HepG2 (cell line): ENCODE data around the gene SGK1. TPM values are rescaled to one million over a fixed set of nuclear protein-coding genes. Genes with fewer than 3 reads are reported as not detected.

ENCODE experiments used
- BORCS8-MEF2B ChIP-seq: sonication (generic); formaldehyde crosslinking; IDR thresholded peaks from 2 replicates; pipeline ENCODE4 v1.8.0; 2022; ENCODE audit warnings: mild to moderate bottlenecking, missing genetic modification reagents
- HNF1B ChIP-seq: sonication (generic); formaldehyde crosslinking; IDR thresholded peaks from 2 replicates; pipeline ENCODE4 v1.5.1; 2020; ENCODE audit warnings: mild to moderate bottlenecking, moderate library complexity, missing genetic modification reagents
- MXD3 ChIP-seq: IDR thresholded peaks from 2 replicates; pipeline ENCODE4 v1.6.1; 2016; ENCODE audit warnings: mild to moderate bottlenecking, missing biosample characterization, missing genetic modification reagents
- NAIF1 ChIP-seq: sonication (generic); formaldehyde crosslinking; IDR thresholded peaks from 2 replicates; pipeline ENCODE4 v1.5.0; 2020; ENCODE audit warnings: mild to moderate bottlenecking, missing genetic modification reagents, borderline replicate concordance
- NR3C1 ChIP-seq: sonication (generic); formaldehyde crosslinking; IDR thresholded peaks from 2 replicates; pipeline ENCODE4 v1.4.0; 2020; ENCODE audit warnings: missing genetic modification reagents
- RBFOX2 ChIP-seq: fragments of 200-400 bp; formaldehyde crosslinking; IDR thresholded peaks from 2 replicates; pipeline ENCODE4 v1.6.1; 2017; ENCODE audit warnings: low read depth, mild to moderate bottlenecking, low read length
- SKIL ChIP-seq: sonication (generic); formaldehyde crosslinking; IDR thresholded peaks from 2 replicates; pipeline ENCODE4 v1.8.0; 2022; ENCODE audit warnings: missing genetic modification reagents, mild to moderate bottlenecking, moderate library complexity, borderline replicate concordance
- SP140L ChIP-seq: sonication (generic); formaldehyde crosslinking; IDR thresholded peaks from 2 replicates; pipeline ENCODE4 v1.4.0; 2020; ENCODE audit warnings: missing genetic modification reagents, borderline replicate concordance
- ZMAT5 ChIP-seq: sonication (generic); formaldehyde crosslinking; IDR thresholded peaks from 2 replicates; pipeline ENCODE4 v1.5.0; 2020; ENCODE audit warnings: mild to moderate bottlenecking, low read depth, missing genetic modification reagents, borderline replicate concordance
- ZNF816 ChIP-seq: sonication (generic); formaldehyde crosslinking; IDR thresholded peaks from 2 replicates; pipeline ENCODE4 v1.8.0; 2022; ENCODE audit warnings: missing genetic modification reagents, mild to moderate bottlenecking, borderline replicate concordance
- ZUFSP ChIP-seq: sonication (generic); formaldehyde crosslinking; IDR thresholded peaks from 2 replicates; pipeline ENCODE4 v1.9.0; 2021; ENCODE audit warnings: missing genetic modification reagents, mild to moderate bottlenecking, borderline replicate concordance
- polyA plus RNA-seq, 8 experiments: library from polyadenylated mRNA; depleted of rRNA in 3 of 8; stranded (reverse) in 7 of 8; unstranded in 1 of 8; fragments of >200 nt; fragmentation: Illumina TruSeq in 4 of 8; extraction: Trizol in 4 of 8; gene quantifications; 2 replicates each; pipeline versions ENCODE4 v1.2.1 to v1.2.3, GENCODE V29; 2011 to 2016; ENCODE audit warnings: low read depth in 4 of 8, missing spikeins in 1 of 8, mixed read lengths in 1 of 8; ENCODE audit not compliant: insufficient read depth in 1 of 8
- total RNA-seq, 5 experiments: library from RNA; depleted of rRNA; stranded (reverse); fragments of >200 nt; fragmentation: Illumina TruSeq; extraction: Trizol; gene quantifications; 2 replicates each; pipeline ENCODE4 v1.2.3, GENCODE V29; 2016; ENCODE audit warnings: low read depth in 1 of 5
- TF ChIP-seq, protein P1 (sequence below): sonication (generic); formaldehyde crosslinking; IDR thresholded peaks from 2 replicates; pipeline ENCODE4 v1.4.0; 2020; ENCODE audit warnings: missing genetic modification reagents
- TF ChIP-seq, protein P2 (sequence below): sonication (generic); formaldehyde crosslinking; IDR thresholded peaks from 2 replicates; pipeline ENCODE4 v1.5.0; 2020; ENCODE audit warnings: missing genetic modification reagents
- TF ChIP-seq, protein P3 (sequence below): sonication (generic); formaldehyde crosslinking; IDR thresholded peaks from 2 replicates; pipeline ENCODE4 v1.5.1; 2020; ENCODE audit warnings: mild to moderate bottlenecking, missing genetic modification reagents, borderline replicate concordance
- TF ChIP-seq, protein P4 (sequence below): sonication (generic); formaldehyde crosslinking; IDR thresholded peaks from 2 replicates; pipeline ENCODE4 v1.4.0; 2020; ENCODE audit warnings: mild to moderate bottlenecking, missing genetic modification reagents

SGK1 gene
- total and polyA plus RNA-seq, 2 of the 13 experiments (the other 11 are each of a cell fraction or from before 2014, with no cell fraction given), result 56.1 to 56.2 TPM

DNA sequence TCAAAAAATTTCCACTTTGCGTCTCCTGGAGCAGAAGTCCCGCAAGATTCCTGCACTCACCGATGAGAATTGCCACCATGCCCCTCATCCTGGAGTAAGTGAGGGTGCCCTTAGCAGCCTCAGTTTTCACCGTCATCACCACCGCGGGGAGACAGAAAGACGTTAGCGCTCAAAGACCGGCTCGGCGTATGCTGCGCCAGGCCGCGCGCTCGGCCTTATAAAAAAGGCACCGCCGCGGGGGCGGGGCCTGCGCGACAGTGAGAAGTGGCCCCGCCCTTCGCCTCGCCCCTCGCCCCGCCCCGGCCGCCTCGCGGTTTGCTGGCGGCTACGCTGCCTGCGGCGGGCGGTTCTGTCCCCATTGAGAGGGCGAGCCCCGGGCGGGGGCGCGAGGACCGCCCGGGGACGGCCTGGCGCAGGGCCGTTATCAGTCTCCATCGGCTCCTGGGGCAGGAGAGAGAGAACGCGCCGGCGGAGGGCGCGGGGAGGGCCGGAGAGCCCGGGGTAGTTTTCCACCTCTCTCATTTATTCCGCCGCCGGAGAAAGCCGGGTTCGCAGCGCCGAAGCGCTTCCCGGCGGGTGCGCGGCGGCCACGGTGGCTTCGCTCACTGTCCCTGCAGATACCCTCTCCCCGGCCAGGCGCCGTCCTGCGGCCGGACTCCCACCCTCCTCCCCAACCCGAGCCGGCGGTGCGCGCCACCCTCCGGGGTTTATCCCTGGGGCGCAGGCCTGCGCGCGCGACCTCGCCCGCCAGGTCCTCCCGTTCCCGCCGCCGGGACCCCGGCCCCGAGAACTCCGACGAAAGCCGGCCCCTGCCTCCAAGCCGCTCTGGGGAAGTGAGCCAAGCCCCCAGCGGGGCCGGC lies 143.0 kb downstream of the SGK1 start (continued):
- TF ChIP-seq ZMAT5 (CRISPR knock-in tag) (0 out of 2 replicates have a peak, but pooled peaks have one; percentile 13), ZNF816 (CRISPR knock-in tag) (peak; percentile 79), RBFOX2 (peak; percentile 83), BORCS8-MEF2B (CRISPR knock-in tag) (peak; percentile 80), ZUFSP (CRISPR knock-in tag) (no peak), NR3C1 (no peak), MXD3 (CRISPR knock-in tag) (peak; percentile 88), NAIF1 (peak; percentile 48; the same call in 1 of the 2 replicates), SP140L (CRISPR knock-in tag) (peak; percentile 88; the same call in 1 of the 2 replicates), SKIL (CRISPR knock-in tag) (no peak), HNF1B (CRISPR knock-in tag) (peak; percentile 53)
- TF ChIP-seq, protein P1, sequence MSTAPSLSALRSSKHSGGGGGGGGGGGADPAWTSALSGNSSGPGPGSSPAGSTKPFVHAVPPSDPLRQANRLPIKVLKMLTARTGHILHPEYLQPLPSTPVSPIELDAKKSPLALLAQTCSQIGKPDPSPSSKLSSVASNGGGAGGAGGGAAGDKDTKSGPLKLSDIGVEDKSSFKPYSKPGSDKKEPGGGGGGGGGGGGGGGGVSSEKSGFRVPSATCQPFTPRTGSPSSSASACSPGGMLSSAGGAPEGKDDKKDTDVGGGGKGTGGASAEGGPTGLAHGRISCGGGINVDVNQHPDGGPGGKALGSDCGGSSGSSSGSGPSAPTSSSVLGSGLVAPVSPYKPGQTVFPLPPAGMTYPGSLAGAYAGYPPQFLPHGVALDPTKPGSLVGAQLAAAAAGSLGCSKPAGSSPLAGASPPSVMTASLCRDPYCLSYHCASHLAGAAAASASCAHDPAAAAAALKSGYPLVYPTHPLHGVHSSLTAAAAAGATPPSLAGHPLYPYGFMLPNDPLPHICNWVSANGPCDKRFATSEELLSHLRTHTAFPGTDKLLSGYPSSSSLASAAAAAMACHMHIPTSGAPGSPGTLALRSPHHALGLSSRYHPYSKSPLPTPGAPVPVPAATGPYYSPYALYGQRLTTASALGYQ (CRISPR knock-in tag), result peak; percentile 57; the same call in 1 of the 2 replicates
- TF ChIP-seq, protein P2, sequence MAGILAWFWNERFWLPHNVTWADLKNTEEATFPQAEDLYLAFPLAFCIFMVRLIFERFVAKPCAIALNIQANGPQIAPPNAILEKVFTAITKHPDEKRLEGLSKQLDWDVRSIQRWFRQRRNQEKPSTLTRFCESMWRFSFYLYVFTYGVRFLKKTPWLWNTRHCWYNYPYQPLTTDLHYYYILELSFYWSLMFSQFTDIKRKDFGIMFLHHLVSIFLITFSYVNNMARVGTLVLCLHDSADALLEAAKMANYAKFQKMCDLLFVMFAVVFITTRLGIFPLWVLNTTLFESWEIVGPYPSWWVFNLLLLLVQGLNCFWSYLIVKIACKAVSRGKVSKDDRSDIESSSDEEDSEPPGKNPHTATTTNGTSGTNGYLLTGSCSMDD (CRISPR knock-in tag), result no peak
- TF ChIP-seq, protein P3, sequence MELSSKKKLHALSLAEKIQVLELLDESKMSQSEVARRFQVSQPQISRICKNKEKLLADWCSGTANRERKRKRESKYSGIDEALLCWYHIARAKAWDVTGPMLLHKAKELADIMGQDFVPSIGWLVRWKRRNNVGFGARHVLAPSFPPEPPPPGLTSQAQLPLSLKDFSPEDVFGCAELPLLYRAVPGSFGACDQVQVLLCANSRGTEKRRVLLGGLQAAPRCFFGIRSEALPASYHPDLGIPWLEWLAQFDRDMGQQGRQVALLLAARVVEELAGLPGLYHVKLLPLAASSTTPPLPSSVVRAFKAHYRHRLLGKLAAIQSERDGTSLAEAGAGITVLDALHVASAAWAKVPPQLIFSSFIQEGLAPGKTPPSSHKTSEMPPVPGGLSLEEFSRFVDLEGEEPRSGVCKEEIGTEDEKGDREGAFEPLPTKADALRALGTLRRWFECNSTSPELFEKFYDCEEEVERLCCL (CRISPR knock-in tag), result no peak; the same call in 1 of the 2 replicates
- TF ChIP-seq, protein P4, sequence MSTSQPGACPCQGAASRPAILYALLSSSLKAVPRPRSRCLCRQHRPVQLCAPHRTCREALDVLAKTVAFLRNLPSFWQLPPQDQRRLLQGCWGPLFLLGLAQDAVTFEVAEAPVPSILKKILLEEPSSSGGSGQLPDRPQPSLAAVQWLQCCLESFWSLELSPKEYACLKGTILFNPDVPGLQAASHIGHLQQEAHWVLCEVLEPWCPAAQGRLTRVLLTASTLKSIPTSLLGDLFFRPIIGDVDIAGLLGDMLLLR (CRISPR knock-in tag), result no peak
